ENCODE data around the gene PLD4.

GRCh38 chr14:104886690-104887622, 37.7 kb upstream of the PLD4 start:
- TF ChIP-seq CTCF (IDR thresholded peaks at IDR 0.05; ENCODE audit: borderline replicate concordance, extremely low read depth, low read length, poor library complexity, severe bottlenecking) (no peak), EZH2 (IDR thresholded peaks at IDR 0.05; ENCODE audit: borderline replicate concordance, low read depth, low read length, severe bottlenecking) (no peak)
